HepG2 (cell line): ENCODE measurements around the gene MMS19. TPM values are rescaled to one million over a fixed set of nuclear protein-coding genes. Genes with fewer than 3 reads are reported as not detected.

Source experiments
- BRD4 ChIP-seq: sonication (generic); formaldehyde crosslinking; IDR thresholded peaks from 2 replicates; pipeline ENCODE4 v1.4.0; 2020; ENCODE audit warnings: missing genetic modification reagents
- CHD4 ChIP-seq: fragments of 200-600 bp; sonication (generic); IDR thresholded peaks from 2 replicates; pipeline ENCODE4 v1.7.0; 2017; ENCODE audit warnings: mild to moderate bottlenecking, low read length, borderline replicate concordance
- ELF3 ChIP-seq: IDR thresholded peaks from 2 replicates; pipeline ENCODE4 v1.6.1; 2016; ENCODE audit warnings: missing genetic modification reagents, missing compliant biosample characterization
- ESRRA ChIP-seq: sonication (generic); formaldehyde crosslinking; IDR thresholded peaks from 2 replicates; pipeline ENCODE4 v1.5.1; 2020; ENCODE audit warnings: mild to moderate bottlenecking, low read depth, missing genetic modification reagents
- ETS1 ChIP-seq: sonication (generic); formaldehyde crosslinking; IDR thresholded peaks from 2 replicates; pipeline ENCODE4 v1.4.0; 2020; ENCODE audit warnings: missing genetic modification reagents
- FOXA1 ChIP-seq, 2 experiments: fragments of 450-650 bp in 1 of 2; sonication (generic) in 1 of 2; formaldehyde crosslinking in 1 of 2; IDR thresholded peaks; 2 replicates each; pipeline versions ENCODE4 v1.4.0 to v1.6.1; 2016 to 2020; ENCODE audit warnings: missing genetic modification reagents in 1 of 2
- HNF4A ChIP-seq: sonication (generic); formaldehyde crosslinking; IDR thresholded peaks from 2 replicates; pipeline ENCODE4 v1.4.0; 2020; ENCODE audit warnings: missing genetic modification reagents
- KDM1A ChIP-seq: IDR thresholded peaks from 2 replicates; pipeline ENCODE4 v1.6.1; 2016; ENCODE audit warnings: missing compliant biosample characterization
- MXI1 ChIP-seq: IDR thresholded peaks from 3 replicates; pipeline ENCODE4 v1.6.1; 2012; ENCODE audit warnings: low read depth, low read length, inconsistent platforms, borderline replicate concordance
- MYC ChIP-seq: sonication (generic); formaldehyde crosslinking; IDR thresholded peaks from 2 replicates; pipeline ENCODE4 v1.9.0; 2021; ENCODE audit warnings: missing genetic modification reagents, borderline replicate concordance
- NFAT5 ChIP-seq: sonication (generic); formaldehyde crosslinking; IDR thresholded peaks from 2 replicates; pipeline ENCODE4 v1.4.0; 2020; ENCODE audit warnings: missing genetic modification reagents
- NR2F1 ChIP-seq, 2 experiments: fragments of 450-650 bp in 1 of 2; formaldehyde crosslinking in 1 of 2; IDR thresholded peaks; 2 replicates each; pipeline versions ENCODE4 v1.5.0 to v1.6.1; 2016 to 2020; ENCODE audit warnings: mild to moderate bottlenecking in 1 of 2, missing compliant biosample characterization in 1 of 2, missing genetic modification reagents in 1 of 2, moderate library complexity in 1 of 2
- NR2F6 ChIP-seq, 2 experiments: IDR thresholded peaks; 2 replicates each; pipeline ENCODE4 v1.6.1; 2016; ENCODE audit warnings: antibody characterized with exemption in 1 of 2, mild to moderate bottlenecking in 1 of 2
- PHF21A ChIP-seq: sonication (generic); formaldehyde crosslinking; IDR thresholded peaks from 2 replicates; pipeline ENCODE4 v1.5.0; 2020; ENCODE audit warnings: mild to moderate bottlenecking, missing genetic modification reagents
- SAP130 ChIP-seq: IDR thresholded peaks from 2 replicates; pipeline ENCODE4 v1.6.1; 2016; ENCODE audit warnings: low read depth
- SOX6 ChIP-seq, 2 experiments: fragments of 450-650 bp in 1 of 2; sonication (generic) in 1 of 2; formaldehyde crosslinking in 1 of 2; IDR thresholded peaks; 2 replicates each; pipeline versions ENCODE4 v1.4.0 to v1.6.1; 2017 to 2020; ENCODE audit warnings: antibody characterized with exemption in 1 of 2, mild to moderate bottlenecking in 1 of 2, missing genetic modification reagents in 1 of 2
- TRIM22 ChIP-seq: fragments of 450-650 bp; IDR thresholded peaks from 2 replicates; pipeline ENCODE4 v1.6.1; 2017
- ZBTB38 ChIP-seq: sonication (generic); formaldehyde crosslinking; IDR thresholded peaks from 2 replicates; pipeline ENCODE4 v1.5.1; 2020; ENCODE audit warnings: mild to moderate bottlenecking, missing genetic modification reagents
- ZNF282 ChIP-seq: fragments of 450-650 bp; IDR thresholded peaks from 2 replicates; pipeline ENCODE4 v1.6.1; 2018; ENCODE audit not compliant: partially characterized antibody
- ZNF383 ChIP-seq: sonication (generic); formaldehyde crosslinking; IDR thresholded peaks from 2 replicates; pipeline ENCODE4 v1.4.0; 2020; ENCODE audit warnings: missing genetic modification reagents, mild to moderate bottlenecking, borderline replicate concordance
- ZNF607 ChIP-seq: sonication (generic); formaldehyde crosslinking; IDR thresholded peaks from 2 replicates; pipeline ENCODE4 v1.5.1; 2020; ENCODE audit warnings: missing genetic modification reagents, mild to moderate bottlenecking, borderline replicate concordance
- ZNF678 ChIP-seq: sonication (generic); formaldehyde crosslinking; IDR thresholded peaks from 2 replicates; pipeline ENCODE4 v1.4.0; 2020; ENCODE audit warnings: mild to moderate bottlenecking, missing genetic modification reagents
- polyA plus RNA-seq, 8 experiments: library from polyadenylated mRNA; depleted of rRNA in 3 of 8; stranded (reverse) in 7 of 8; unstranded in 1 of 8; fragments of >200 nt; fragmentation: Illumina TruSeq in 4 of 8; extraction: Trizol in 4 of 8; gene quantifications; 2 replicates each; pipeline versions ENCODE4 v1.2.1 to v1.2.3, GENCODE V29; 2011 to 2016; ENCODE audit warnings: low read depth in 4 of 8, missing spikeins in 1 of 8, mixed read lengths in 1 of 8; ENCODE audit not compliant: insufficient read depth in 1 of 8
- total RNA-seq, 5 experiments: library from RNA; depleted of rRNA; stranded (reverse); fragments of >200 nt; fragmentation: Illumina TruSeq; extraction: Trizol; gene quantifications; 2 replicates each; pipeline ENCODE4 v1.2.3, GENCODE V29; 2016; ENCODE audit warnings: low read depth in 1 of 5

The MMS19 gene
- total and polyA plus RNA-seq, 2 of the 13 experiments (the other 11 are each of a cell fraction or from before 2014, with no cell fraction given) = 76.4 to 107 TPM

- TF ChIP-seq ETS1 (CRISPR knock-in tag) (no peak), BRD4 (CRISPR knock-in tag) (no peak), SAP130 (CRISPR knock-in tag) (0 out of 2 replicates have a peak, but pooled peaks have one; percentile 34), ZNF282 (no peak), TRIM22 (no peak), ELF3 (CRISPR knock-in tag) (peak; percentile 37; the same call in 1 of the 2 replicates), ZNF607 (peak; percentile 37; the same call in 1 of the 2 replicates), CHD4 (no peak), ZBTB38 (CRISPR knock-in tag) (0 out of 2 replicates have a peak, but pooled peaks have one; percentile 58), HNF4A (CRISPR knock-in tag) (peak; percentile 81), ESRRA (CRISPR knock-in tag) (peak; percentile 80; the same call in 1 of the 2 replicates), FOXA1 (IDR thresholded peaks at IDR 0.05) (no peak), FOXA1 (CRISPR knock-in tag; IDR thresholded peaks at IDR 0.05) (no peak), NR2F1 (CRISPR knock-in tag; IDR thresholded peaks at IDR 0.05) (peak; percentile 10 to 12; a peak in 2 of 4 replicates), NR2F6 (IDR thresholded peaks at IDR 0.05) (no peak), NR2F6 (CRISPR knock-in tag; IDR thresholded peaks at IDR 0.05) (peak; percentile 72), PHF21A (CRISPR knock-in tag) (peak; percentile 72), MYC (peak; percentile 20; the same call in 1 of the 2 replicates), KDM1A (CRISPR knock-in tag) (0 out of 2 replicates have a peak, but pooled peaks have one; percentile 53), MXI1 (no peak), ZNF678 (no peak), SOX6 (IDR thresholded peaks at IDR 0.05) (no peak), SOX6 (CRISPR knock-in tag; IDR thresholded peaks at IDR 0.05) (peak; percentile 73), ZNF383 (CRISPR knock-in tag) (no peak), NFAT5 (CRISPR knock-in tag) (no peak)
These were observed 89.7 kb downstream of the MMS19 start (continued) for GRCh38 chr10:97408496-97408992.
